Chondrocyte (in vitro differentiated cells): ENCODE measurements around the gene POLD1. TPM values are rescaled to one million over a fixed set of nuclear protein-coding genes. Genes with fewer than 3 reads are reported as not detected.
"Not testable (repeated sequence)": the region's sequence is repeated elsewhere in the genome, so short reads cannot be mapped to it uniquely, and the experiment has no call there.

Experiments used
- DNase-seq: peaks from one replicate; pipeline ENCODE4 v3.0.0; 2021; ENCODE audit warnings: mixed read lengths, low spot score
- H3K27ac Mint-ChIP-seq: one replicate; pipeline ENCODE4 v1.8.0; 2021; ENCODE audit warnings: mild to moderate bottlenecking, moderate library complexity, mixed read lengths; ENCODE audit not compliant: unreplicated experiment
- H3K27me3 Mint-ChIP-seq: 2 replicates; pipeline ENCODE4 v1.8.0; 2021; ENCODE audit warnings: low read depth, mixed read lengths
- H3K36me3 Mint-ChIP-seq: 2 replicates; pipeline ENCODE4 v1.8.0; 2021; ENCODE audit warnings: low read depth, mixed read lengths
- H3K4me1 Mint-ChIP-seq: 2 replicates; pipeline ENCODE4 v1.8.0; 2021; ENCODE audit warnings: low read depth, mild to moderate bottlenecking, mixed read lengths
- H3K4me3 Mint-ChIP-seq: one replicate; pipeline ENCODE4 v1.8.0; 2021; ENCODE audit warnings: mild to moderate bottlenecking, moderate library complexity, mixed read lengths; ENCODE audit not compliant: unreplicated experiment
- H3K9me3 Mint-ChIP-seq: 2 replicates; pipeline ENCODE4 v1.8.0; 2021; ENCODE audit warnings: low read depth, mixed read lengths
- total RNA-seq: library from RNA; stranded (reverse); gene quantifications from 3 replicates; pipeline ENCODE4 v1.2.1, GENCODE V29; 2021
- TF ChIP-seq, protein P1 (sequence below): fragments of 200-600 bp; sonication (generic); IDR thresholded peaks from 2 replicates; pipeline ENCODE4 v1.5.0; 2021; ENCODE audit warnings: antibody characterized with exemption, mild to moderate bottlenecking, moderate library complexity

The POLD1 gene
- total RNA-seq, 1 donor from 2014 or later = 15.8 TPM

DNA sequence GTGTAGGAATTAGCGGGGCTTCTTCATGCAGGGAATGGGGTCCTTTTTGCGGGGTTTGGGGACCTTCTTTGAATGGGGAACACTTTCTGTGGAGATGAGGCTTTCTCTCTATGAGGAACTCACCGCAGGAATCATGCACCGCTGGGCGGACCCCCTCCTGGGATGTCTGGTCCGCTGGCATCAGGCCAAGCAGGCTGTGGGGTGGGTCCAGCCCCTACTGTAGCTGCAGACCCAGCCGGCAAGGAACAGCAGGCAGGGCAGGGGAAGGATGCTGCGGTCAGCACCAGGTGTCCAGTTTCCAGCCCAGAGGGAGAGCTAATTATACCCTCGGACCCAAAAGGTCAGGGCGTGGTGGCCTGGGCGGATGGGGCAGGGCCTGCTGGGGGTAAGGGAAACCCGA is 50.4 kb downstream of the POLD1 start:
- H3K27ac Mint-ChIP-seq = no peak overlapping the region
- peaks cover 14% of the 10 kb centered on the region for H3K4me1 Mint-ChIP-seq

DNA sequence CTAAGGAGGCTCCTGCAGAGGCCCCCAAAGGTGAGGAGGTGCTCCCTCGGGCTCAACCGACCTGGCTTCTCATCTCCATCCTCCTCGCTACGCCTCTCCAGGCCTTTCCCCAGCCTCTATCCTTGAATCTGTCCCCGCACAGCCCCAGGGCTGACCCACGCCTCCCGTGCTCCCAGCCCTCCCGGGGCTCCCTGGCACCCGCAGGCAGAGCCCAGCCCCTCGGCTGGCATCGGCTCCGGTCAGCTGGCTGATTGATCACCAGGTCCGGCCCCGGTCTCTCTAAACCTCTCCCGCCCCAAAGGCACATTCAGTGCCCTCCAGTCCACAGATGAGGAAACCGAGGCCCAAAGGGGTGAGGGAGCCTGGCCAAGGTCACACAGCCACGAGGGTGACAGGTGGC is 51.1 kb downstream of the POLD1 start:
- Mint-ChIP-seq H3K4me1 (peaks cover 14% of the 10 kb centered on the region), H3K27me3 (peaks cover 47% of the 10 kb centered on the region), H3K36me3 (no peaks in the 10 kb centered on the region), H3K27ac (no peak overlapping the region), H3K4me3 (no peak overlapping the region), H3K9me3 (no peaks in the 10 kb centered on the region)
- DNase-seq = no peak
- TF ChIP-seq, protein P1, sequence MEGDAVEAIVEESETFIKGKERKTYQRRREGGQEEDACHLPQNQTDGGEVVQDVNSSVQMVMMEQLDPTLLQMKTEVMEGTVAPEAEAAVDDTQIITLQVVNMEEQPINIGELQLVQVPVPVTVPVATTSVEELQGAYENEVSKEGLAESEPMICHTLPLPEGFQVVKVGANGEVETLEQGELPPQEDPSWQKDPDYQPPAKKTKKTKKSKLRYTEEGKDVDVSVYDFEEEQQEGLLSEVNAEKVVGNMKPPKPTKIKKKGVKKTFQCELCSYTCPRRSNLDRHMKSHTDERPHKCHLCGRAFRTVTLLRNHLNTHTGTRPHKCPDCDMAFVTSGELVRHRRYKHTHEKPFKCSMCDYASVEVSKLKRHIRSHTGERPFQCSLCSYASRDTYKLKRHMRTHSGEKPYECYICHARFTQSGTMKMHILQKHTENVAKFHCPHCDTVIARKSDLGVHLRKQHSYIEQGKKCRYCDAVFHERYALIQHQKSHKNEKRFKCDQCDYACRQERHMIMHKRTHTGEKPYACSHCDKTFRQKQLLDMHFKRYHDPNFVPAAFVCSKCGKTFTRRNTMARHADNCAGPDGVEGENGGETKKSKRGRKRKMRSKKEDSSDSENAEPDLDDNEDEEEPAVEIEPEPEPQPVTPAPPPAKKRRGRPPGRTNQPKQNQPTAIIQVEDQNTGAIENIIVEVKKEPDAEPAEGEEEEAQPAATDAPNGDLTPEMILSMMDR = no peak

More for the DNA sequence above, 50.4 kb downstream of the POLD1 start:
- DNase-seq = no peak
- Mint-ChIP-seq H3K36me3 (no peaks in the 10 kb centered on the region), H3K27me3 (peaks cover 45% of the 10 kb centered on the region), H3K9me3 (no peaks in the 10 kb centered on the region), H3K4me3 (no peak overlapping the region)
- TF ChIP-seq, protein P1 = no peak

DNA sequence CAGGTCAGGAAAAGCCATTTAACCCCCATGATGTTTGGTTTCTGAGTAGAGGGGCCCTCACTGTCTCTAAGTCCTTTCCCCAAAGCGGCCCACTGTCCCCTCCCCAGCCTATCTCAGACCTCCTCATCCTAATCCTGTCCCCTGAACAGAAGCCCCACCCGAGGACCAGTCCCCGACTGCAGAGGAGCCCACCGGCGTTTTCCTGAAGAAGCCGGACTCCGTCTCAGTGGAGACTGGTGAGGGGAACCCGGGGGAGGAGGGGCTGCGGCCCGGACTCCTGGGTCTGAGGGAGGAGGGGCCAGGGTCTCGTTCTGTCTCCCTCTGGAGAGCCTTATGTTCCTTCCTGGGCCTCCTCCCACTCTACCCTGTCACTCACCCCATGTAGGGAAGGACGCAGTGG is 51.5 kb downstream of the POLD1 start:
- Mint-ChIP-seq H3K9me3 (no peaks in the 10 kb centered on the region), H3K27ac (no peak overlapping the region), H3K4me3 (no peak overlapping the region), H3K4me1 (peaks cover 14% of the 10 kb centered on the region), H3K36me3 (no peaks in the 10 kb centered on the region), H3K27me3 (peaks cover 47% of the 10 kb centered on the region)
- TF ChIP-seq, protein P1 = no peak
- no peak for DNase-seq

DNA sequence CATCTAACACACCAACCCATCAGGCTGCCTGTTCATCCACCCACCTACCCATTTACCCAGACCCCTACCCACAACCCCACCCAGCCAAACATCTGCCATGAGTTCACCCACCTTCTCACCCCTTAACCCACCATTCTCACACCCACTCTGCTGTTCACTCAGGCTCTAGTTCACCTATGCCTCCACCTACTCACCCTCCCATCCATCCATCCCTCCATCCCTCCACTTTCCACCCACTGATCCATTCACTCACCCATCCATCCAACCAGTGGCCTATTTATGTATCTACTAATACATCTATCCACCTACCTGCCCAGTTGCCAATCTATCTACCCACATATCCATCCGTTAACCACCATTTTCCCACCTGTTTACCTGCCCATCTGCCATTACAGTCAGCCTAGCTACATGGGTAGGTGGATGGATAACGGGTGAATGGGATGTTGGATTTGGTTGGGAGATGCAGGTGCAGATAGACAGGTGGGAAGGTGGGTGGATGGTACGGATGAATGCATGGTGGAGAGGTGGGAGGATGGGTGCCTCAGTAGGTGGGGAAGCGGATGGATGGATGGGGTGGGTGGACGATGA is 53.8 kb downstream of the POLD1 start:
- no peaks in the 10 kb centered on the region for H3K36me3 Mint-ChIP-seq
- no peak overlapping the region for H3K27ac Mint-ChIP-seq
- no peak for DNase-seq
- TF ChIP-seq, protein P1 = no peak
- H3K27me3 Mint-ChIP-seq = peaks cover 45% of the 10 kb centered on the region
- no peak overlapping the region for H3K4me3 Mint-ChIP-seq
- H3K4me1 Mint-ChIP-seq = no peaks in the 10 kb centered on the region
- H3K9me3 Mint-ChIP-seq = no peaks in the 10 kb centered on the region

DNA sequence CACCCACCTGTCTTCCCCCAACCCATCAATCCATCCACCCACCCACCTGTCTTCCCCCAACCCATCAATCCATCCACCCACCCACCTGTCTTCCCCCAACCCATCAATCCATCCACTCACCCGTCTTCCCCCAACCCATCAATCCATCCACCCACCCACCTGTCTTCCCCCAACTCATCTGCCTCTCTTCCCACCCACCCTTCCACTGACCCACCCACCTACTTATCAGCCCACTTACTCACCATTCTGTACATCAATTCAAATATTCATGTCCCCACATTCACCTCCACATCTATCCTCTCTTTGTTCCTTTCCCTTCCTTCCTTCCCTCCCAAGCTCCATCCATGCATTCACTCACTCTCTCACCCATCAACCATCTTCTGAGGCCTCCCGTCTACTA is 55.0 kb downstream of the POLD1 start:
- H3K4me1 Mint-ChIP-seq, DNase-seq, H3K36me3 Mint-ChIP-seq, H3K9me3 Mint-ChIP-seq, H3K27ac Mint-ChIP-seq, H3K4me3 Mint-ChIP-seq: not testable (repeated sequence)
- peaks cover 47% of the 10 kb centered on the region for H3K27me3 Mint-ChIP-seq

DNA sequence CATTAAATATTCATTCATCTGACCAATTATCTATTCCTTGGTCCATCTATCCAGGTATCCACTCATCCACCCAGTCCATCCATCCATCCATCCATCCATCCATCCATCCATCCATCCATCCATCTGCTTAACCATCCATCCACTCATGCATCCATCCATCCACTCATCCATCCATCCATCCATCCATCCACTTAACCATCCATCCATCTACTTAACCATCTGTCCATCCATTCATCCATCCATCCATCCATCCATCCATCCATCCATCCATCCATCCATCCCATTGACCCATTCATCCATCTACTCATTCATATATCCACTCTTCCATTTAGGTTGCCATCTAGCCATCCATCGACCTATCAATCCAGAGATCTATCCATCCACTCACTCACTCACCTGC is 59.9 kb downstream of the POLD1 start:
- H3K36me3 Mint-ChIP-seq = no peaks in the 10 kb centered on the region
- TF ChIP-seq, protein P1 = no peak
- no peak overlapping the region for H3K27ac Mint-ChIP-seq
- no peak for DNase-seq
- H3K4me3 Mint-ChIP-seq = no peak overlapping the region
- peaks cover 9% of the 10 kb centered on the region for H3K9me3 Mint-ChIP-seq
- H3K4me1 Mint-ChIP-seq = no peaks in the 10 kb centered on the region
- H3K27me3 Mint-ChIP-seq = peaks cover 18% of the 10 kb centered on the region
